ENCODE data around the gene SLC66A3. TPM values are rescaled to one million over a fixed set of nuclear protein-coding genes. Genes with fewer than 3 reads are reported as not detected.

The SLC66A3 gene
- total RNA-seq, 1 experiment from 2014 or later, result 21.1 TPM

DNA sequence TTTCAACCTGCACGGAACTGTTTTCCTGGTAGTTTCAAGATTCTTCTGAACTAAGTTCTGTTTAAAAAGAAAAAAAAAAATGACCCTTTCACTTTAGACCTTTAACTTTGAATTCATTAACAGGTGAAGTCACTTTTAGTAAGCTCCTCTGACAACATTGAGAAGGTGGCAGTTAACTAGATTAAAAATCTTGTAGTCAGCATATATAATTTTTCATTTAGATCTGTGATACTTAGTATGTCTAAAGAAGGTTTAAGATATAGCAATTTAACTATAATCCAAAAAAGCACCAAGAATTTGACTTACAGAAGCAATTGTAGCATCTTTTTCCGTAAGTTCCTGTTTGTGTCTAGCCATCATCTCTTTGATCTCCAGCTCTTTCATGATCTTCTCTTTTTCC is 45.4 kb downstream of the SLC66A3 start:
- H3K27me3 ChIP-seq (ENCODE audit: control insufficient read depth, insufficient read depth, low read length), result no peaks in the 10 kb centered on the region
- no peak overlapping the region for H3K4me3 ChIP-seq (ENCODE audit: insufficient read depth, low read depth, low read length)
- peaks cover 6% of the 10 kb centered on the region for H3K36me3 ChIP-seq (replicated peaks; ENCODE audit: control insufficient read depth, insufficient read depth, low read length)
- no peak for DNase-seq

DNA sequence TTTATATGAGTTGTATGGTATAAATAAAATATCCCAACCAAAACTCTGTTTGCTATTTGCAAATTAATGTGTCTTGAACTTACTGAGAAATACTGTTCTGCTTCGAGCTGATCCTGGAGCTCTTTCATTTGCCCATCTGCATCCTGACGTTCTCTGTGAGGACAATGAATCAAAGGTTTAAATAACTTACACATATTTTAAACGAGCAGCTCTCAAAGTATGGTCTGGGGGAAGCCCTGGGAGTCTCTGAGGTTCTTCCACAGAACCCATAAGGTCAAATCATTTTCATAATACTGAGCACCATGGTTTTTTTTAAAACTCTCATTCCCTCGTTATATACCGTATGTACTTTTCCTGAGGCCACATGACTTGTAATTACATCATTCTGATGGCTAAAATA is 46.7 kb downstream of the SLC66A3 start:
- DNase-seq, result no peak
- peaks cover 6% of the 10 kb centered on the region for H3K36me3 ChIP-seq (replicated peaks; ENCODE audit: control insufficient read depth, insufficient read depth, low read length)
- no peak overlapping the region for H3K4me3 ChIP-seq (ENCODE audit: insufficient read depth, low read depth, low read length)
- H3K27me3 ChIP-seq (ENCODE audit: control insufficient read depth, insufficient read depth, low read length), result no peaks in the 10 kb centered on the region

DNA sequence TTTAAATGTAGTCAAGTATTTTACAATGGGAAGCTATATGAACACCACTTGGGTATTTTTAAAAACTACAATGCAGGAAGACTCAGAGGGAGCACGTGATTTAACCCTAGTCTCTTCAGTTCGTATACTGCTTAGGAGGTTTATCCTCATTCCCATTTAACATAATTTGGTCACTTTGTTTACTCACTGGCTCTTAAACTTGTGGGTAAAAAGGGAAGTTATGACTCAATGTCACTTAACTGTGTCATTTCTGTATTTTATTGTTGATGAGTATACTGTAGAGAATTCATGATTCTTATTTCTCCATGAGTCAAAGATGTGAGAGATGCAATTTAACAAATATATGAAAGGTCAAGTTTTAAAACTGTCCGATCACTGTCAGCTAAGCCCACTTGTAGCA is 48.2 kb downstream of the SLC66A3 start:
- Histone ChIP-seq H3K4me3 (ENCODE audit: insufficient read depth, low read depth, low read length) (no peak overlapping the region), H3K36me3 (replicated peaks; ENCODE audit: control insufficient read depth, insufficient read depth, low read length) (peaks cover 2% of the 10 kb centered on the region)

DNA sequence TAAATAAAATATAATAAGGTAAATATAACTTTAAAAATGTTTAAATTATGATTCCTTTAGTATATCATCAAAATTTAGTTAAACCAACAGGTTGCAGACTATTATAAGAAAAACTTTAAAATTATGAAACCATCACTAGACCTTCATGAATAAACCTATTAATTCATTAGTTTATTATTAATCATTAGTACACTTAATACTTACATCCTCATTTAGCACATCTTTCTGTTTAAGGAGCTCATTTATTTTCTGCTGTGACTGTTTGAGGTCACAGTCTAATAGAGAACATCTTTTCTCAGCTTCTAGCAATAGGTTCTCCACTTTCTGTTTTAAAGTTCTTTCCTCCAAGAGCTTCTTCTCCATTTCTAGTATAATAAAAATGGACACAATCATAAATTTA is 52.8 kb downstream of the SLC66A3 start:
- H3K27me3 ChIP-seq (ENCODE audit: control insufficient read depth, insufficient read depth, low read length), result no peaks in the 10 kb centered on the region
- H3K36me3 ChIP-seq (replicated peaks; ENCODE audit: control insufficient read depth, insufficient read depth, low read length), result peaks cover 2% of the 10 kb centered on the region
- DNase-seq, result no peak
- no peak overlapping the region for H3K4me3 ChIP-seq (ENCODE audit: insufficient read depth, low read depth, low read length)

More for the DNA sequence above, 48.2 kb downstream of the SLC66A3 start:
- no peaks in the 10 kb centered on the region for H3K27me3 ChIP-seq (ENCODE audit: control insufficient read depth, insufficient read depth, low read length)
- DNase-seq, result no peak

DNA sequence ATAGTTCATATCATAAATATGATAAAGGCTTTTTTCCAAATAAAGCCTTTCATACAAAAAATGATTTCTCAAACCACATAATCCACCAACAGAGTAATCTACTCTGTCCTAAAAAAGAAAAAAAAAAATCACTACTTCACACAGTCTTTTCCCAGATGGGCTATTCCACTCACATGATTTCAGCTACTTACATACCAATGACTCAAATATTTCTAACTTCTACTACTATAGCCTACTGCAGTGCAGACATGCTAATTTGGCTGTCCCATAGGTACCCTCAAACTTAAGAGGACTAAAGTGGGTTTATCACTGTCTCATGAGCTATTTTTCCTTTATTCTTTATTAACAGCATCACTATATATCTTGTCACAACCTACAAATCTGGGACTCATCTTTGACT is 57.4 kb downstream of the SLC66A3 start:
- H3K4me3 ChIP-seq (ENCODE audit: insufficient read depth, low read depth, low read length), result no peak overlapping the region
- no peaks in the 10 kb centered on the region for H3K27me3 ChIP-seq (ENCODE audit: control insufficient read depth, insufficient read depth, low read length)
- H3K36me3 ChIP-seq (replicated peaks; ENCODE audit: control insufficient read depth, insufficient read depth, low read length), result peaks cover 5% of the 10 kb centered on the region
- no peak for DNase-seq

DNA sequence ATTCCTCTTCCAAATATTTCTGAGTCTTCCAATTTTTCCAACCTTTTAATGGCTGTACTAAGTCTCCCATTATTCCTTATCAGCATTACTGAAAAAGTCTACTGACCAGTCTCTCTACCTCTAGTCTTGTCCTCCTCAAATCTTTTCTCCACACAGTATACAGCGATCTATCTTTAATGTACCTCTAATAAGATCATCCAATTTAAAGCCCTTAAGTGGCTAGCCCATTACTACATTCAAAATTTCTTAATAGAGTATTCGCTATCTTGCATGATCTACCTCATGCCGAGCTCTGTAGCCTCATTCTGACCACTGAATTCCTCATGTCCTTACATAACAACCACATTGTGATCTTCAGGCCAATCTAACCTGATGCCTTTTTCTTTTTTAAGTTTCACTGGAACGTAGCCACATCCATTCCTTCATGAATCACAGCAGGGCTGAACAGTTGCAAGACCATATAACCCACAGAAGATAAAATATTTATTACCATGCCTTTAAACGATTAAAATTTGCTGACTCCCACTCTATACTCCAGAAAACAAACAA is 57.9 kb downstream of the SLC66A3 start:
- no peak for DNase-seq
- H3K27me3 ChIP-seq (ENCODE audit: control insufficient read depth, insufficient read depth, low read length), result no peaks in the 10 kb centered on the region
- H3K4me3 ChIP-seq (ENCODE audit: insufficient read depth, low read depth, low read length), result no peak overlapping the region
- H3K36me3 ChIP-seq (replicated peaks; ENCODE audit: control insufficient read depth, insufficient read depth, low read length), result peaks cover 6% of the 10 kb centered on the region

DNA sequence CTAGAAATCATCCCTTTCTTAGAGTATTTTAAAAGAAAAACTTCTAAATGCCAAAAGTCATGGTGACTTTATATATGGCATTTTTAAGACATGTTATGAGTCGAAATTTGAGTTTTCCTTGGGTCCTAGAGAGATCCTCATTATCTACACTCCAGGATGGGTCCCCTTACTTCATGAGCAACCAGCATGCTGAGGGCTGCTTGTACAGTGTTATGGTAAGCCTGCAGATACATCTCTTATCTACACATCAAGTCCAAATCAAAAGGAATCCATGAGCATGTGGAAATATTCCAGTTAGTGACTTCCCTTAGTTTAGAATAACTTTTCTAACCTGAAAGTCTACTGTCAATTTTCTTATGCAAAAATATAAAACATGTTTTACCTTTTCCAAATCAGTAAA is 58.7 kb downstream of the SLC66A3 start:
- no peak overlapping the region for H3K4me3 ChIP-seq (ENCODE audit: insufficient read depth, low read depth, low read length)
- DNase-seq, result no peak
- H3K36me3 ChIP-seq (replicated peaks; ENCODE audit: control insufficient read depth, insufficient read depth, low read length), result peaks cover 6% of the 10 kb centered on the region
- no peaks in the 10 kb centered on the region for H3K27me3 ChIP-seq (ENCODE audit: control insufficient read depth, insufficient read depth, low read length)

DNA sequence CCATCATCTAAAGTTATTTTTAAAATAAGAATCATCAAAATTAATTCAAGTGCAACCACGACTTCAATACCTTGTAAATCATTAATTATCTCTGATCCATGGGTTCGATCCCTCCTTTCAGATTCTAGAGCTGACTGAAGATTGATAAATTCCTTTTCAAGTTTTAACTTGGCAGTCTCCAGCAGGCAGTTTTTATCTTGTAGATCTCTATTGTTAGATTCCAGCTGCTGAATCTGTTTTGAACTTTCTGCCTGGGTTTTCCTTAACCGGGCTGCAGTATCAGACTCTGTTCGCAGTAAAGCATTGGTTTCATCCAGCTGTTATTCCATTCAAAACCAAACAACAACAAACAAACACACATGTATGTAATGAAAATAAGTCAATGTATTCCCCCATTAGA is 59.5 kb downstream of the SLC66A3 start:
- Histone ChIP-seq H3K27me3 (ENCODE audit: control insufficient read depth, insufficient read depth, low read length) (no peaks in the 10 kb centered on the region), H3K4me3 (ENCODE audit: insufficient read depth, low read depth, low read length) (no peak overlapping the region), H3K36me3 (replicated peaks; ENCODE audit: control insufficient read depth, insufficient read depth, low read length) (peaks cover 6% of the 10 kb centered on the region)
- DNase-seq, result no peak

DNA sequence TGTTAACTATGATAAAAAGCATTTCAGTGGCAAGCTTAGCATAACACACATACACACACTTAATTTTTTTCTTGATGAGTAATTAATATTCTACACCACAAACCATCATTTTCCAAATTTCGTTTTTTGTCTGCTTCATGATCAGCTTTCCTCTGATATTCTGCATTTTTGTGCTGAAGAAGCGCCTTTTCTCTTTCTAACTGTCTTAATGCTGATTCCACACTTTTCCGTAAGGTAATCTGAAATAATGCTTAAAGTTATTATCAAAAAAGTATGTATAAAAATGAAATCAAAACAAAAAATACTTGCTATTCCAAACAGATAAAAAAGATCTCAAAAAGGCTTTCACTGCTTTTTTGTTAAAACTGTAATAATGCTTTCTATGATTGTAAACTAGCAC is 60.1 kb downstream of the SLC66A3 start:
- H3K36me3 ChIP-seq (replicated peaks; ENCODE audit: control insufficient read depth, insufficient read depth, low read length), result peaks cover 7% of the 10 kb centered on the region
- H3K27me3 ChIP-seq (ENCODE audit: control insufficient read depth, insufficient read depth, low read length), result no peaks in the 10 kb centered on the region
- no peak for DNase-seq
- H3K4me3 ChIP-seq (ENCODE audit: insufficient read depth, low read depth, low read length), result no peak overlapping the region

DNA sequence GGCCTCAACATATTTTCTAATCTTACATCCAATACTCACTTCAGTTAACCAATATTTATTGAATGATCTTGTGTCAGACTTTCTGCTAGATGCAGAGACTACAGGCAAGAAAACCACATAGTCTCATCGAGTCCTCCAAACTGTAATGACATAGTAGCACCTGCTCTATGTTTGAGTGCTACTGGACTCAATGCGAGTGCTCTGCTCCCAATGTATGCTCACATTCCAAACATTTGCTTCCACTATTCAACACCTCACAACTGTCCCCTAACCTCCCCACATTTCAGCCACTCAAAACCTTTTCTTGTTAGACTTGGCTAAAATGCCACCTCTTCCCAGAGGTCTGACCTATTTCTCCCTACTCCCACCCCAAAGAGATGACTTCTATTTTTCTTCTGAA is 65.2 kb downstream of the SLC66A3 start:
- Histone ChIP-seq H3K4me3 (ENCODE audit: insufficient read depth, low read depth, low read length) (no peak overlapping the region), H3K27me3 (ENCODE audit: control insufficient read depth, insufficient read depth, low read length) (no peaks in the 10 kb centered on the region), H3K36me3 (replicated peaks; ENCODE audit: control insufficient read depth, insufficient read depth, low read length) (peaks cover 4% of the 10 kb centered on the region)
- DNase-seq, result no peak

DNA sequence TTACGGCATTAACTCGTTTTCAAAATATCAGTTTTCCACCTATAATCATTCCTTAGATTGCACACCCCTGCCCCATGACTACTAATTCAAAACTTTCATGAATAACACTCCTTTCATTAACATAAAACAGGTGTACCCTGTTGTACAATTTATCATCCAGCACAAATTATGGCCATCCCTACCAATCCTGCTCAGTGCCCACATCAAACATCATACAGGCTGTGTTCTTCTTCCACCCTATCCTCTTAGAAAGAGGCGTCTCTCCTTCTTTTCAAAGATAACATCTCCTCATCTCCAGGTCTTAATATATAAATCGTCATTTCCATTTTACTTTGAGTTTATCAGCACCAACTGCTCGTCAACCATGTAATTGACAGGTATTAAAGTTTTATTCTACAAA is 67.6 kb downstream of the SLC66A3 start:
- no peak for DNase-seq
- no peaks in the 10 kb centered on the region for H3K27me3 ChIP-seq (ENCODE audit: control insufficient read depth, insufficient read depth, low read length)
- H3K4me3 ChIP-seq (ENCODE audit: insufficient read depth, low read depth, low read length), result no peak overlapping the region
- peaks cover 3% of the 10 kb centered on the region for H3K36me3 ChIP-seq (replicated peaks; ENCODE audit: control insufficient read depth, insufficient read depth, low read length)

DNA sequence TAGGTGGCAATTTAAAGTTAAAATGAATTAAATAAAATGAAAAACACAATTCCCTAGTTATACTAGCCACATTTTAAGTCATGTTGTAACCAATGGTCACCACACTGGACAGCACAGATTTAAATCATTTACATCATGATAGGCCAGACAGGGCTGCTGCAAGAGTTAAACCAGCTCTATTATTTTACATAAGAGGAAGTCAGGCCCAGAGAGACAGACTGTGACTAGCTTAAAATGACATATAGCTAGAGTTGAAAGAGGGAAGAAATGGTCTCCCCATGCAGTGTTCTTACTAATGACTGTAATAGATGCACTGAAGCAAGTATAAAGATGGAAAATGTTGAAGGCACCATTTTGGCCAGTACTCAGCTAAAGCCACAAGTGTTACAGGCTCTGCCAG is 69.6 kb downstream of the SLC66A3 start:
- Histone ChIP-seq H3K36me3 (replicated peaks; ENCODE audit: control insufficient read depth, insufficient read depth, low read length) (peaks cover 3% of the 10 kb centered on the region; the same call in 1 of the 2 replicates), H3K27me3 (ENCODE audit: control insufficient read depth, insufficient read depth, low read length) (no peaks in the 10 kb centered on the region), H3K4me3 (ENCODE audit: insufficient read depth, low read depth, low read length) (no peak overlapping the region)
- DNase-seq, result no peak

DNA sequence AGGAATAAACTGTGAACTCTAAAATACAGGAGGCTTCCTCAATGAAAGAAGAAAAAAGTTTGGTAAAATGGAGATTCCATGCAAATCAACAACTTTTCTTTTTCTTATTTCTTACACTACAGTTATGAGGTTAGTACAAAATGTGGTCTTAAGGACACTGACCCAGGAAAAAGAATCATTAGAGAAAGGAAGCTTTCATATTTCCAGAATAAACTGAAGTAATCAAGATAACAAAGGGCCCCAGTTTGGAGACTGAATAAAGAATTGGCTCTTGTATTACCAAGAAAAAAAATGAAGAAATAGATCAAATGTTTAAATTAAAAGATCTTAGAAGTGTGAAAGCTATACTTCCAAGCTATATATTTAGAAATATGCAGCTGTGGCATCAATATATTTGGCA is 72.3 kb downstream of the SLC66A3 start:
- Histone ChIP-seq H3K36me3 (replicated peaks; ENCODE audit: control insufficient read depth, insufficient read depth, low read length) (no peaks in the 10 kb centered on the region), H3K4me3 (ENCODE audit: insufficient read depth, low read depth, low read length) (no peak overlapping the region), H3K27me3 (ENCODE audit: control insufficient read depth, insufficient read depth, low read length) (no peaks in the 10 kb centered on the region)
- no peak for DNase-seq
